ENCODE results near the gene RBM3.

Gene RBM3

DNA sequence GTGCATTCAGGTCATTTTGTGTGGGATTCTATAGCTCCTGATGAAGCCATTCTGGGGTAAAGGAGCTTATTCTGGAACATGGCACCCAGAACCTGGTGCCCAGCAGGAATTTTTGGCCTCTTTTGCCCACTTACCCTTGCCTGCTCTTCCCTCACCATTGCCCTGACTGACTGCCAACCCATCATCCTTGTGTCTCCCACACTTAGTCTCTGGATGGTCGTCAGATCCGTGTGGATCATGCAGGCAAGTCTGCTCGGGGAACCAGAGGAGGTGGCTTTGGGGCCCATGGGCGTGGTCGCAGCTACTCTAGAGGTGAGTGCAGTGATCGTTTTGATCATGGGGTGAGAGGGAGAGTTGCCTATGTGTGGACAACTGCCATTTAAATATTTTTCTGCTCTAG is 1.8 kb downstream of the RBM3 start:
- in situ Hi-C loops (cut with MboI; ENCODE audit: low sequenced_read_pairs): no loop called here

DNA sequence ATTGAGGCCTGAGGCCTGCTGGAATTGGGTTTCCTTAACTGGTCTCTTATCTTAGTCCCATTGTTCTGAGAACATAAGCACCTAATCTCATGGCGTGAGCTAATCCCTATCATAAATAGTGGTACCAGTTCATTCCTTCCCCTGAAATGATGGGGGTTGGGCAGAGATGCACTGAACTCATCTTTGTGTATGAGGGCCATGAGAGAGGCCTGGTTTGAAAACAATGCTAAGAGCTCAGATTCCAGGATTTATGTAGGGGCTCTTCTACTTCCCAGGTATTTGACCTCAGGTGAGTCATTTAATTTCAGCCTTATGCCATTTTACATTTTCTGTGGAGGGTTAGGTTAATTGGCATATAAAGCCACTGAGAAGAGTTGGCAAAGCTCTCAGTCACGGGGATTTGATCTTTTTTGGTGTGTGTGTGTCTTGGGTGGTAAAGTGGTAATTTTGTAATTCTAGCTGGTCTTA is 4.4 kb downstream of the RBM3 start:
- in situ Hi-C loops (cut with MboI; ENCODE audit: low sequenced_read_pairs): no loop called here

DNA sequence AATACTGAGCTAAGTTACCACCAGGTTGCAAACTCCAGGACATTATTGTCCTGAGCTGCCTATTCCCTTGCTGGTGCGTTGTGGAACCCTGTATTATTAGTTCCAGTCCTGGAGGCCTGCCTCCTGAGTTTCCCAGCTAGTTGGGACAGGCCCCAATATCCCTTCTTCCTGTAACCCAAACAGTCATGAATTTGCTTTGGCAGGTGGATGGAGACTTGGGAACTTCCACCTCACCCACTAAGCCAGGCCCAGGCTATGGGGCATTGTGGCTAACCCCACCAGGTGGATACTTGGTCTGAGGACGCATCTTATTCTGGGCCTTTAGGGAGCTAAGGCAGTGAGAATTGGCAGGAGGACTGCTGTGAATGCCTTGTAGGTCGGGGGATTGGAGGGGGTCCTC is 5.0 kb downstream of the RBM3 start:
- in situ Hi-C loops (cut with MboI; ENCODE audit: low sequenced_read_pairs): no loop called here

DNA sequence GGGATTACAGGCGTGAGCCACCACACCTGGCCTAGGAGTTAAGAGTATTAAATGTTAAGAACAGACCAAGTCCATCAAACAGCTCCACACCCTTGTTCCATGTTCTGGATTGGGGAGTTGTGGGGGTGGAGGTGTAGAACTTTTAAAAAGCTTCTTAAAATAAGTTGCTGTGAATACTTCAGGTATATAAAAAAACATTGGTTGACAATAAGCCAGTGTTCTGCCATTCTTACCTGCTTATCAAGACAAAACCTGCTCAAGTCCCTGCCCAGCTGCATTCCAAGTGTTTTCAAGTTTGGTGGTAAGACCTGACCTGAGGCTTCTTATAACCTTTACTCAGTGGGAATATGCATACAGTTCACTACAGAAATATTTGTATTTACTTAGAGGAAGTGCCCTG is 6.4 kb downstream of the RBM3 start:
- in situ Hi-C loops (cut with MboI; ENCODE audit: low sequenced_read_pairs): no loop called here

DNA sequence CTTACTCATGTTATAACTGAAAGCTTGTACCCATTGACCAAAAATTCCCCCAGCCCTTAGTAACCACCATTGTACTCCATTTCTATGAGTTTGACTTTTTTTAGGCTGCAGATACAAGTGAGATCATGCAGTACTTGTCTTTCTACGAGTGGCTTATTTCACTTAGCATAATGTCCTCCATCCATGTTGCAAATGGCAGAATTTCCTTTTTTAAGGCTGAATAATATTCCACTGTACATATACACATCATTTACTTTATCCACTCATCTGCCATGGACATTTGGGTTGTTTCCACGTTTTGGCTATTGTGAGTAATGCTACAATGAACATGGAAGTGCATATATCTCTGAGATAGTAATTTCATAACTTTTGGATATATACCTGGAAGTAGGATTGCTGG is 10.4 kb downstream of the RBM3 start:
- in situ Hi-C loops (cut with MboI; ENCODE audit: low sequenced_read_pairs): no loop called here

DNA sequence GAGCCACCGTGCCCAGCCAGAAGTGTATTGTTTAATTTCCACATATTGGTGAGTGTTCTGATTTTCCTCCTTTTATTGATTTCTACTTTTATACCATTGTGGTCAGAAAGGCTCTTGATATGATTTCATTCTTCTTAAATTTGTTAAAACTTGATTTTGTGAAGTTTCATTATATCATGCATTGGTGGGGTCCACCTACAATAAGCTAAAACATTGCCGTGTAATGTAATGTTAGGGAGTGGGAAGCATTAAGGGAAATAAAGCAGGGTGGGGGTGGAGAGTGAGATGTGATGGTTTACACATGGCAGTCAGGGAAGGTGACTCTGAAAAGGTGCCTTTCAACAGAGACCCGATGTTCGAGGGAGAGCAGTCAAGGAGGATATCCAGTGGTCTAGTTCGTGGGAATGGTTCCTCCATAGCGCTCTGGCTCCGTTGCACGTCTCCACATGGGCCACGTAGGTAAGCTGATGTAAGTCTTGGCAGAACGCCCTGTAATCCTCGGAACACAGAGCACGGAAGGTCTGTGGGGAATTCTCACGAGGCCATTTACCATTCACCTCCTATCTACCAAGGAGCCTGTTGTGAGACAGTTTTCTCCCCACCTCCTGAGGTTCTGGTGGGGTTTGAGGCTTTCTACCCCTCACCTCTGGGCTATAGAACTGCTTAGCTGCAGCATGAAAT is 15.3 kb downstream of the RBM3 start:
- in situ Hi-C loops (cut with MboI; ENCODE audit: low sequenced_read_pairs): no loop called here

DNA sequence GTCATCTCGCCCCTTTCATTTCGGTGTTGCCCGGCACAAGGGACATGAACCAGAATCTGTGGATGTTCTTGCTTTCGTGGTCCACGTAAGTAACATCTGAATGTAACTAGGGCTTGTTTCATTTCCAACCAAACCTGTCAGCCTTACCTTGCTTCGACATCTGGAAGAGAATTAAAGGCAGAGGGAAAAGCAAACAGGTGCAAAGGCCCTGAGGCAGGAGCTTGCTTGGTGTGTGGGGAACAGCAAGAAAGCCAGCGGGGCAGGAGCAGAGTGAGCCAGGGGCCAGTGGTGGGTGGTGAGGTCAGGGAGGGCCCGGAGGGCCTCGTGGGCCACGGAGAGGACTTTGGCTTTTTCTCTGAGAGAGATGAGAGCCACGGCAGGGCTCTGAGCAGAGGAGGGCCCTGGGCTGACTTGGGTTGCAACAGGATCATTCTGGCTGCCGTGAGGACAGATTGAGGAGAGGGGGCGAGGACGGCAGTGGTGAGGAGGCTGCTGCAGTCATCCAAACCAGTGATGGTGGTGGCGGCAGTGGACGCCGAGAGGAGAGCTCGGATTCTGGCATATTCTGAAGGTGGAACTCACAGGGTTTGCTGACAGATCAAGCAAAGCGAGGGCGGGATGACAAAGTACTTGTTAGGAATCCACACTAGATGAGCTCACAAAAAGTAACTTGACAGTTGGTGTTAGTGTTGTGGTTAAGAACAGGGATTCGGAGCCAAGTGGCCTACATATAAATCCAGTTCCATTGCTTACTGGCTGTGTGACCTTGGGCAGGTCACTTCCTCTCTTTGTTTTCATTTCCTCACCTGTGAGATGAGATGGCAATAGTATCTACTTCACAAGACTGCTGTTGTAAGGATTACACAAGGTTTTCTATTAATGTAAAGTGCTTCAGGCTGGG is 16.2 kb downstream of the RBM3 start:
- in situ Hi-C loops (cut with MboI; ENCODE audit: low sequenced_read_pairs): no loop called here

DNA sequence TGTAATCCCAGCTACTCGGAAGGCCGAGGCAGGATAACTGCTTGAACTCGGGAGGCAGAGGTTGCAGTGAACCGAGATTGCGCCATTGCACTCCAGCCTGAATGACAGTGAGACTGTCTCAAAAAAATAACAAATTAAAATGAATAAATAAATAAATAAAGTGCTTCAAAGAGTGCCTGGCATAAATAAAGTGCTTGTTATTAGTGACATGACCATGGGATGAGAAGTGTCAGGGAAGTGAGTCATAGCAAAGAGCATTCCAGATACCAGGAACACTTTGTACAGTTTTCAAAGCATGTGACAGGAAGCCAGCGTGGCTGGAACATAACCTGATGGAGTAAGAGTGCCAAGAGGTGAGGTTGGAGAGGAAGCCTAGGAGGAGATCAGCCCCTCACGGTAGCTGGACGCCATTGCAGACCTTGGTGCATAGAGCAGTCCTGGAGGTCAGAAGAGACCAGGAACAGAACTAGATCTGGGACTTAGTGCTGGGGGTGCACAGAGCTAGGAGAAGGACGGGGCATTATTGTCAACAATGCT is 17.0 kb downstream of the RBM3 start:
- in situ Hi-C loops (cut with MboI; ENCODE audit: low sequenced_read_pairs): no loop called here

DNA sequence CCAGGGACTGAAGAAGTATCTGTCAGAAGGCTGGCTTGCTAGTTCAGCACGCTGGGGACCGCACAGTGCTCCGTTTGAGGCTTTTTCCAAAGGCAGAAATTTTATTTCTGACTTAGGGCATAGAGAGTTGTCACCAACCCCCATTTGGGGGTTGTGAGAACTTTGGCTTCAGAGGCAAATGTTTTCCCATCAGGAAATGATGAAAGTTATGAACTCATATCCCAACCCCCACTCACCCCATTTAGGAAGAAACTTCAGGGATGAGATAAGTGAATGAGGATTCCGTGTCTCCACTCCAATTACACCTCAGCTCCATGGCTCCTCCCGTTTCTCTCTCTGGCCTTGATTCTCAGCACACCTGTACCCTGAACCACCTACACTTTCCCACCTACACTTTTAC is 18.7 kb downstream of the RBM3 start:
- in situ Hi-C loops (cut with MboI; ENCODE audit: low sequenced_read_pairs): no loop called here

DNA sequence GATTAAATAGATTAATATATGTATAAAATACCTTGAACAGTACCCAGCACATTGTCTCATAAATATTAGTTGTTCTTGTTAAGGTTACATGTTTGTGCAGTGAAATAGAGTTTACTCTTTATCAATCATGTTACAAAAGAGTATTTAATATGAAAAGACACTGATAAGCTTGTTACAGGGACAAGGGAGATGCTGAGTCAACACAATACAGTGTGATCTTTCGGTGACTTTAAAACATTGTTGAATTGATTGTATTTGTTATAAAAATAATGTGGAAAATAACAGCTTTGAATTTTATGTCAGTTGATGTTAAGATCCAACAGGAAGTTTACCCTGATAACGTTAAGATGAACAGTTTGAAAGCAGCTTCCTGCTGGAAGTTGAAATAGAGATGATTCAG is 21.6 kb downstream of the RBM3 start:
- in situ Hi-C loops (cut with MboI; ENCODE audit: low sequenced_read_pairs): no loop called here

DNA sequence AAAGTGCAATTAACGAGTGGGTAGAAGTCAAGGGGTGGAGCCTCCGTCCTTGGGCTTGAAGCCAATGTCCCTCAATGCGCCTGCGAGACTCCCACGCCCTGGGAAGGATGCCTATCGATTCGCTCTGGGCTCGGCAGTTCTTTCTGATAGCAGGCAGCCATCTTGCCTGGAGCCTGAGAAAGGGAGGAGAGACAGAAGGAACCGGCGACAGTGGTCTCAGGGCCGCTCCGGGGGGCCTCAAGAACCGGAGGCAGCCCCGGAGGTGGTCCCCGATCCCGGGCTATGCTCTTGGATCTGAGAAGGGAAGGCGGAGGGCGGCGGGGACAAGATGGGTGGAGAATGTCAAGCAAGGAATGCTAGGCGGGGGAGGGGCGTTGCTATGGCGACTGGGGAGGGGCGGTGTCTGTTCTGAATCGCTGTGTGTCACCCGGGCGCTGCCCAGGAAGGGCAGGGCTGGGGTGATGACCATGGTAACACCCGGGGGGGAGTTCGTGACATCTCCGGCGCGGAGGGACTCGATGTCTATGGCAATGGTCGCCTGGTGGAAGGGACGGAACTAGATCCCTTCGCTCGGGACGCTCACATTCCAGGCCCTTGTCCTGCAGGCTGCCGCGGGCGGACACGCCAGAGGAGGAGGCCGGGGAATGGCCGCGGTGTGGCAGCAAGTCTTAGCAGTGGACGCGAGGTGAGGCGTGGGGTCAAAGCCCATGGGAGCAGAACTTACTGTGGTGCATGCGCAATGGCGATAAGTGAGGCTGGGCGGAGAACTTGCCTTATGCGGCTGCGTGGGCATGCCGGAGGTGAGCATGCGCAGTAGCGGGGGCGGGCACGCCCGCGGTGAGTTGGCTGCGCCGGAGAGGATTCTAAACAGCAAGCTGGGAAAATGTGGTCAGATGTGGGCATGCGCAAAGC is 23.3 kb downstream of the RBM3 start, which contains the start of gene WDR13:
Gene WDR13, plus strand, starts transcription at position 140 of the 912 bp plus-strand sequence. Its CDS starts 505 bp downstream, at position 645.
- in situ Hi-C loops (cut with MboI; ENCODE audit: low sequenced_read_pairs): no loop called here

DNA sequence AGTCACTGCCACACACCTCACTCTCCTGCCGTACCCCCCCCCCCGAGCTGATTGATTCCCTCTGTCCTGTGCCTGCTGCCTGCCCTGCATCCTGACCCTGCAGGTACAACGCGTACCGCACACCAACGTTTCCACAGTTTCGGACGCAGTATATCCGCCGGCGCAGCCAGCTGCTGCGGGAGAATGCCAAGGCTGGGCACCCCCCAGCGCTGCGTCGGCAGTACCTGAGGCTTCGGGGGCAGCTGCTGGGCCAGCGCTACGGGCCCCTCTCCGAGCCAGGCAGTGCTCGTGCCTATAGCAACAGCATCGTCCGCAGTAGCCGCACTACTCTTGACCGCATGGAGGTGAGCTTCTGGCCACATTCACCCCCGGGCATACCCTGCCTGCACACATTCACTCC is 24.3 kb downstream of the RBM3 start:
- in situ Hi-C loops (cut with MboI; ENCODE audit: low sequenced_read_pairs): no loop called here

DNA sequence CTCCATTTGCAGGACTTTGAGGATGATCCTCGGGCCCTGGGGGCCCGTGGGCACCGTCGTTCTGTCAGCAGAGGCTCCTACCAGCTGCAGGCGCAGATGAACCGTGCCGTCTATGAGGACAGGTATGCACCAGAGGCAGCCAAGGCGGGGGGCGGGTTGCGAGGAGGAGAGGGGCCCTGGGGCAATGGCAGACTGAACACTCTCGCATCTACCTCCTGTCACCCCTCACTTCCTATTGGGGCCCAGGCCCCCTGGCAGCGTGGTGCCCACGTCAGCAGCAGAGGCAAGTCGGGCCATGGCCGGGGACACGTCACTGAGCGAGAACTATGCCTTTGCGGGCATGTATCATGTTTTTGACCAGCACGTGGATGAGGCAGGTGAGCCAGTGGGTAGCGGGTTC is 25.1 kb downstream of the RBM3 start:
- in situ Hi-C loops (cut with MboI; ENCODE audit: low sequenced_read_pairs): no loop called here

DNA sequence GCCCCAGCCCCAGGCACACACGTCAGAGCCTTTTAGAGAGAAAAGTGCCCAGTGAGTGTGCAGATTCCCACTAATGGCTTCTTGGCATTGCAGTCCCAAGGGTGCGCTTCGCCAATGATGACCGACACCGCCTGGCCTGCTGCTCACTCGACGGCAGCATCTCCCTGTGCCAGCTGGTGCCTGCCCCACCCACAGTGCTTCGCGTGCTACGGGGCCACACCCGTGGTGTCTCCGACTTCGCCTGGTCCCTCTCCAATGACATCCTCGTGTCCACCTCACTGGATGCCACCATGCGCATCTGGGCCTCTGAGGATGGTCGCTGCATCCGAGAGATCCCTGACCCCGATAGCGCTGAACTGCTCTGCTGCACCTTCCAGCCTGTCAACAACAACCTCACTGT is 25.9 kb downstream of the RBM3 start:
- in situ Hi-C loops (cut with MboI; ENCODE audit: low sequenced_read_pairs): no loop called here

DNA sequence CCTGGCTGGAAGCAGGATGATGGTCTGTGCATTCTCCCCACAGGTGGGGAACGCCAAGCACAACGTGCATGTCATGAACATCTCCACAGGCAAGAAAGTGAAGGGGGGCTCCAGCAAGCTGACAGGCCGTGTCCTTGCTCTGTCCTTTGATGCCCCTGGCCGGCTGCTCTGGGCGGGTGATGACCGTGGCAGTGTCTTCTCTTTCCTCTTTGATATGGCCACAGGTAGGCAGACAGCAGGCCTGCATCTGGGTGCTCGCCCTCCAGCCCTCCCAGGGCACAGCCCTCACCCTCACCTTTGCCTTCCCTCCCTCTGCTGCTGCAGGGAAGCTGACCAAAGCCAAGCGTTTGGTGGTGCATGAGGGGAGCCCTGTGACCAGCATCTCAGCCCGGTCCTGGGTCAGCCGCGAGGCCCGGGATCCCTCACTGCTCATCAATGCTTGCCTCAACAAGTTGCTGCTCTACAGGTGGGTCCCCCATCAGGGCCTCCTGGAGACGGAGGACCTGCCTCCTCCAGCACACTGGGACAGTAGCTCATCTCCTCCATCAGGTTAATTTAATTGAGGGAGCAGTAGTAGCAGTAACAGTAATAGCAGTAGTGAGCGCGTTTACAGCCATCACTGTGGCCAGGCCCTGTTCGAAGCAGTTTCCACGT is 27.6 kb downstream of the RBM3 start:
- in situ Hi-C loops (cut with MboI; ENCODE audit: low sequenced_read_pairs): no loop called here

DNA sequence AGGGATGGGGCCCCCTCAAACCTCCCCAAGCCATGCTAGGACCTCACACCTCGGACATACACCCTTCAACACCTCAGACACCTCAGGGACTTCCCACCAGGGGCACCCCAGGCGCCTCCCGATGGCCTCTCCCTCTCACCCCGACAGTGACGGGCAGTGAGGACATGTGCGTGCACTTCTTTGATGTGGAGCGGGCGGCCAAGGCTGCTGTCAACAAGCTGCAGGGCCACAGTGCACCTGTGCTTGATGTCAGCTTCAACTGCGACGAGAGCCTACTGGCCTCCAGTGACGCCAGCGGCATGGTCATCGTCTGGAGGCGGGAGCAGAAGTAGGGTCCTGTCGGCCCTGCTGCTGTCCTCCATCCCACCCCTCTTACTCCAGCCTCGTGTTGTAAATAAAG is 30.4 kb downstream of the RBM3 start:
- in situ Hi-C loops (cut with MboI; ENCODE audit: low sequenced_read_pairs): no loop called here

DNA sequence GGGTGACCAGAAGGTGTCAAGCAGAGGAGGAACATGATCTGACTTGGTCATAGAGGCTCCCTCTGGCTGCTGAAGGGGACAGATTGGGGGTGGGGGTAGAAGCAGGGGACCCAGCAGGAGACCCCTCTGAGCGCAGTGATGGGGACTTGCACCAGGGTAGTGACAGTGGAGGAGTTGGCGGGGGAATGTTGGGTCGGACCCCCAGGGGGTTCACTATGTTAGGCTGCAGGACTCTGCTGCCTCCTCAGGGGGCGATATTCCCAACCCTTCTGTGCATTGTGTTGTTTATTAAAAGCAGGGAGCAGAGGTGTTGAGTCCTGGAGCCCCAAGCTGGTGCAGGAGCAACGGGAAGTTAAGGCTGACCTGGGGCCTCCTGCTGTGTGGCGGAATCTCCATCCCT is 31.8 kb downstream of the RBM3 start:
- in situ Hi-C loops (cut with MboI; ENCODE audit: low sequenced_read_pairs): no loop called here

DNA sequence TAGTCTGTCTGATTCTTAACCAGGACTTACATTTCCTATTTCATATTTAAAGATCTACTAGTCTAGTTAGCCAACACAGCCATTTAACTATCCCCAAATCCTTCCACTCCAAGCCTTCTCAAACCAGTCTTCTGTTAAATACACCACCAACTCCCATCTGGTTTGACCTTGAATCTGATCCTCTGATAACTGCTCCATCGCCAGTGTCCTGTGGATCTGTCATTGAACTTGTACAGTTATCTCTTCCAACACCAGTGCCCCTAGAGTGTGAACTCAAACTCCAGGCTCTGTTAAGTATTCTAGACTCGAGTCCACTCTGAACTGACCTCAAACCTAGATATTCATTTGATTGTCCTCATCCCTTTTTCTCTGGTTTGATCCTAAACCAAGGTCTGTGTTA is 37.4 kb downstream of the RBM3 start:
- in situ Hi-C loops (cut with MboI; ENCODE audit: low sequenced_read_pairs): no loop called here

DNA sequence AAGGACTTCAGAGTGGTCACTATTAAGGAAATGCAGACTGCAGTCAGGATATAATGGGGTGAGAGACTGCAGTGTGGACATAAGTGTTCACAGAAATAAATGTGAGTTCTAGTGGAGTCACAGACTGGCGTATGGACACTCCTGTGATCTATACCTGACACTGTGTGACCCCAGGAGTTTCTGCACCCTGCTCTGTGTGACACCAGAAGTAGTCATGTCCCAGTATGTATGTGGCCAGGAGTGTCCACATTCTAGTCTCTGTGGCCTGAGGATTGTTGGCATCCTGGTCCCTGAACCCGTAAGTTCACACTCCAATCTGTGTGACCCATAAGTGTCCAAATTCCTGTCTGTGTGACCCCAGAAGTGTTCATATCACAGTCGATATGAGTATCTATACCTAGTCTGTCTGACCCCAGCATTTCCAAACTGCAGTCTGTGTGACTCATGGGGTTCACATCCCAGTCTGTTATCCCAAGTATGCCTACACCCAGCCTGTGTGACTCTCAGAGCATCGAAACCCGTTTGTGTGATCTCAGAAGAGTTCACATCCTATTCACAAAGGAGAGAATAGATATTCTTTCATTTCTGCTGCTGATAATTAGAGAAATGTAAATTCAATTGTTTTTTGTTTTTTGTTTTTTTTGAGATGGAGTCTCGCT is 39.3 kb downstream of the RBM3 start:
- in situ Hi-C loops (cut with MboI; ENCODE audit: low sequenced_read_pairs): no loop called here

DNA sequence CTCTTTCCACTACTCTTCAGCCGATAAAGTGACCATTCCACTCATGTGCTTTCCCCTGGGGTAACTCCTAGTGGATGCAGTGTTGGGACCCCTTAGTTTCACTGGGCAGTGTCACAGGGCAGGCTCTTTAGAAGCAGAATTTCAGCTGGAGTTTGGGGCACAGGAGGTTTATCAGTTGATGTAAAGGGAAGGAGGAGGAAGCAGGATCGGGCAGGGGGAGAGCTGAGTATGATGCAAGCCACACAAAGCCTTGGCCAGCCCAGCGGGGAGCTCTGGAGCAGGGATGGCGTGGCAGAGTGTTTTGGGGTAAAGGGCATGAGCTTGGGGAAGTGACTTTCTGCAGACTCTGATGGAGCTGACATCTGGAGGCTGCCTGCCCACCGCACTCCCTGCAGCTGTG is 42.3 kb downstream of the RBM3 start:
- in situ Hi-C loops (cut with MboI; ENCODE audit: low sequenced_read_pairs): no loop called here
